Nasal cavity respiratory epithelium epithelial cell of viscerocranial mucosa (primary cell): ENCODE results near the gene ERCC6. TPM values are rescaled to one million over a fixed set of nuclear protein-coding genes. Genes with fewer than 3 reads are reported as not detected.

ENCODE experiments used
- total RNA-seq: library from RNA; depleted of rRNA; stranded (reverse); fragments of >200 nt; gene quantifications from 2 replicates; pipeline ENCODE4 v1.2.3, GENCODE V29; 2014

ERCC6 gene
- total RNA-seq: 22.9 and 36.0 TPM in 2 replicates

DNA sequence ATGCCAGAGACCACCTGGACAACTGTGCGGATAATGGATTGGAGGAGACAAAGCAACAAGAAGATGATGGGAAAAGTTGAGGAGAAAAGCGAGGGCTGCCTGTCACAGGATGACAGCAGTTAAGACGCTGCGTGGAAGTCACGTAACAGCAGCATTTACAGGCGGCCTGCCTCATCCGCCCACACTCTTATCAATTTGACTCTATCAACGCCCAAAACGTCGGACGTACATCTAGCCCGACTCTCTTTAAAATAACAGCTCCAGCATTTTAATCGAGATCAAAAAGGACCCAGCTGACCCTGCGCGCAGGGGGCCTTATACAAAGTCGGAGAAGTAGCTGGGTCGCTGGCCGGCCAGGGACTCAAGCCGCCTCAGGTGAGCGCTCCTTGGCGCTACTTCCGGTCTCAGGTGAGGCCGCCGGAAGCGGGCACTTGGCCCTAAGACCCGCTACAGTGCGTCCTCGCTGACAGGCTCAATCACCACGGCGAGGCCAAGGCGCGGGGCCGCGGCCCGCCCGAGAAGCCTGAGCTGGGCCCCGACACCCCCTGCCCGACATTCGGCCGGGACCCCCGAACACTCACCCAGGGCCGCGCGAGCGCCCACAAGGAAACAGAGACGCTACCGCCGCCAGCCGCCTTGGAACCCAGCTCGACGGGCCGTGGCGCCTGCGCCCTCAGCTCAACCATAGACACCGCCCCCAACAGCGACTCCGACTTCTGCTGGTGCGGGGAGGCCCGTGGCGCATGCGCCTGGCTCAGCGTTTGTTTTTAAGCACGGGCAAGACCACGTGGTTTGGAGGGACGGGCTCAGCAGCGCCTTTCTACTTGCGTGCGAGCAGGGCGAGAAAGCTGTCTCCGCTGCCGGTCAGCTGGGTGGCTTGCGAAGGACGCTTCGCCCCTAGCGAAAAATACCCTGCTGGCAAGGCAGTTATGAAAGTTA is at the start of gene ERCC6:
Gene ERCC6, minus strand, starts transcription at position 741 of the 939 bp plus-strand sequence.

Other genes with a start within 250 kb of the ERCC6 start
- gene C10orf71, start 240.0 kb downstream of the ERCC6 start, total RNA-seq: not detected in 2 replicates
- not detected in 2 replicates for gene DRGX, start 143.0 kb downstream of the ERCC6 start, total RNA-seq
- gene SLC18A3, start 71.2 kb upstream of the ERCC6 start, total RNA-seq: not detected in 2 replicates
- gene CHAT, start 74.9 kb upstream of the ERCC6 start, total RNA-seq: not detected in 2 replicates
- not detected in 2 replicates for gene C10orf53, start 140.5 kb upstream of the ERCC6 start, total RNA-seq
- gene OGDHL, start 223.2 kb upstream of the ERCC6 start, total RNA-seq: under 0.01 and 0.14 TPM in 2 replicates